WTC11 (cell line): ENCODE measurements around the gene ADAD2. TPM values are rescaled to one million over a fixed set of nuclear protein-coding genes. Genes with fewer than 3 reads are reported as not detected.

Experiments
- ATAC-seq: fragments of 200-7000 bp; cut with Tn5 transposase; 2 replicates; pipeline ENCODE4 v1.10.0; 2021; ENCODE audit warnings: mild to moderate bottlenecking, moderate library complexity
- CTCF ChIA-PET: fragments of 300-600 bp; sonication (Branson Sonifier 250); formaldehyde crosslinking; loops from one replicate; lab custom pipeline; 2021; ENCODE audit warnings: antibody characterized with exemption; lab: Charles Lee
- POLR2A ChIA-PET: fragments of 350-600 bp; sonication (Branson Sonifier 250); formaldehyde crosslinking; loops from one replicate; lab custom pipeline; 2021; ENCODE audit warnings: antibody characterized with exemption; lab: Charles Lee
- DNase-seq: peaks from one replicate; pipeline ENCODE4 v3.0.0; 2021; ENCODE audit warnings: low spot score
- H3K27ac Mint-ChIP-seq: 2 replicates; pipeline ENCODE4 v1.8.0; 2021; ENCODE audit warnings: mixed read lengths
- H3K27me3 Mint-ChIP-seq: 2 replicates; pipeline ENCODE4 v1.8.0; 2021; ENCODE audit warnings: low read depth, mild to moderate bottlenecking, moderate library complexity, mixed read lengths
- H3K36me3 Mint-ChIP-seq: 2 replicates; pipeline ENCODE4 v1.8.0; 2021; ENCODE audit warnings: mixed read lengths
- H3K4me1 Mint-ChIP-seq: 2 replicates; pipeline ENCODE4 v1.8.0; 2022; ENCODE audit warnings: mixed read lengths
- H3K4me3 Mint-ChIP-seq: 2 replicates; pipeline ENCODE4 v1.8.0; 2021; ENCODE audit warnings: mild to moderate bottlenecking, moderate library complexity, mixed read lengths
- H3K9me3 Mint-ChIP-seq: 2 replicates; pipeline ENCODE4 v1.8.0; 2021; ENCODE audit warnings: mixed read lengths
- CBFB ChIP-seq: sonication (generic); formaldehyde crosslinking; IDR thresholded peaks from 2 replicates; pipeline ENCODE4 v1.8.1; 2022; ENCODE audit warnings: mild to moderate bottlenecking, low read depth, missing genetic modification reagents
- EMX1 ChIP-seq: fragments of 250-450 bp; sonication (Bioruptor Pico); IDR thresholded peaks from 2 replicates; pipeline ENCODE4 v1.8.0; 2021; ENCODE audit warnings: mild to moderate bottlenecking
- FOXK1 ChIP-seq: sonication (generic); formaldehyde crosslinking; IDR thresholded peaks from 2 replicates; pipeline ENCODE4 v1.8.0; 2022; ENCODE audit warnings: mild to moderate bottlenecking, moderate library complexity, missing genetic modification reagents
- FOXP1 ChIP-seq: sonication (generic); formaldehyde crosslinking; IDR thresholded peaks from 2 replicates; pipeline ENCODE4 v1.8.0; 2022; ENCODE audit warnings: missing genetic modification reagents, mild to moderate bottlenecking, moderate library complexity, borderline replicate concordance
- GTF2I ChIP-seq: fragments of 250-450 bp; sonication (Bioruptor Pico); conservative IDR thresholded peaks from 2 replicates; pipeline ENCODE4 v1.4.0; 2021; ENCODE audit warnings: mild to moderate bottlenecking
- JAZF1 ChIP-seq: fragments of 250-450 bp; sonication (Bioruptor Pico); IDR thresholded peaks from 2 replicates; pipeline ENCODE4 v1.9.0; 2021; ENCODE audit warnings: moderate library complexity, mild to moderate bottlenecking, inconsistent platforms
- NFYB ChIP-seq: sonication (generic); formaldehyde crosslinking; conservative IDR thresholded peaks from 2 replicates; pipeline ENCODE4 v1.8.0; 2022; ENCODE audit warnings: low read depth, missing genetic modification reagents
- ZNF671 ChIP-seq: fragments of 250-450 bp; sonication (Bioruptor Pico); IDR thresholded peaks from 2 replicates; pipeline ENCODE4 v1.8.0; 2021; ENCODE audit warnings: mild to moderate bottlenecking
- total RNA-seq: library from RNA; stranded (reverse); gene quantifications from 3 replicates; pipeline ENCODE4 v1.2.3, GENCODE V29; 2021
- TF ChIP-seq, protein P1 (sequence below): sonication (generic); formaldehyde crosslinking; IDR thresholded peaks from 2 replicates; pipeline ENCODE4 v1.8.0; 2022; ENCODE audit warnings: mild to moderate bottlenecking, missing genetic modification reagents
- TF ChIP-seq, protein P2 (sequence below): fragments of 250-450 bp; sonication (Bioruptor Pico); conservative IDR thresholded peaks from 2 replicates; pipeline ENCODE4 v1.9.0; 2021; ENCODE audit warnings: mild to moderate bottlenecking
- TF ChIP-seq, protein P3 (sequence below): fragments of 250-450 bp; sonication (Bioruptor Pico); IDR thresholded peaks from 2 replicates; pipeline ENCODE4 v1.9.0; 2021; ENCODE audit warnings: mild to moderate bottlenecking
- TF ChIP-seq, protein P4 (sequence below): sonication (generic); formaldehyde crosslinking; IDR thresholded peaks from 2 replicates; pipeline ENCODE4 v1.8.1; 2022; ENCODE audit warnings: low read depth, mild to moderate bottlenecking, moderate library complexity, missing genetic modification reagents, borderline replicate concordance
- TF ChIP-seq, protein P5 (sequence below): fragments of 250-450 bp; sonication (Bioruptor Pico); IDR thresholded peaks from 2 replicates; pipeline ENCODE4 v1.9.0; 2021; ENCODE audit warnings: mild to moderate bottlenecking, borderline replicate concordance
- TF ChIP-seq, protein P6 (sequence below): sonication (generic); formaldehyde crosslinking; IDR thresholded peaks from 2 replicates; pipeline ENCODE4 v1.8.1; 2022; ENCODE audit warnings: missing genetic modification reagents, borderline replicate concordance

The ADAD2 gene
- total RNA-seq, 1 experiment from 2014 or later = 1.6 TPM

DNA sequence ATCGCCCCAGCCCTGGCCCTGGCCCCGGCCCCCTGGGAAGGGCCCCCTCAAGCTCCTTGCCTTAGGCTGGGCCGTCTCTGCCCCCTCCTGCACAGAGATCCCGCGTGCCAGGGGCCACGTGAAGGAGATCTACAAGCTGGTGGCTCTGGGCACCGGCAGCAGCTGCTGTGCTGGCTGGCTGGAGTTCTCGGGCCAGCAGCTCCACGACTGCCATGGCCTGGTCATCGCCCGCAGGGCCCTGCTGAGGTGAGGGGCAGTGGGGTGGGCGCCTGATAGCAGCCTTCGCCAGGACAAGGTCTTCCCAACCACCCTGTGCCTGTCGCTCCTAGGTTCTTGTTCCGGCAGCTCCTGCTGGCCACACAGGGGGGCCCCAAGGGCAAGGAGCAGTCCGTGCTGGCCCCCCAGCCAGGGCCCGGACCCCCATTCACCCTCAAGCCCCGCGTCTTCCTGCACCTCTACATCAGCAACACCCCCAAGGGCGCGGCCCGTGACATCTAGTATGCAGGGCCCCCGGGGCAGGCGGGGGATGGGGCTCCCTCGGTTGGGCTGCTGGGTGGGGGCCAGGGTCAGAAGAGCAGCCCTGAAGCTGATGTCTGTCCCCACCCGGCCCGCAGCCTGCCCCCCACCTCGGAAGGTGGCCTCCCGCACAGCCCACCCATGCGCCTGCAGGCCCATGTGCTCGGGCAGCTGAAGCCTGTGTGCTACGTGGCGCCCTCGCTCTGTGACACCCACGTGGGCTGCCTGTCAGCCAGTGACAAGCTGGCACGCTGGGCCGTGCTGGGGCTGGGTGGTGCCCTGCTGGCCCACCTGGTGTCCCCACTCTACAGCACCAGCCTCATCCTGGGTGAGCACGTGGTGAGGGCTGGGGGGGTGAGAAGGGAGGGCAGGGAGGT is 4.5 kb downstream of the ADAD2 start (continued):
- TF ChIP-seq, protein P1, sequence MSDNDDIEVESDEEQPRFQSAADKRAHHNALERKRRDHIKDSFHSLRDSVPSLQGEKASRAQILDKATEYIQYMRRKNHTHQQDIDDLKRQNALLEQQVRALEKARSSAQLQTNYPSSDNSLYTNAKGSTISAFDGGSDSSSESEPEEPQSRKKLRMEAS = no peak
- TF ChIP-seq, protein P2, sequence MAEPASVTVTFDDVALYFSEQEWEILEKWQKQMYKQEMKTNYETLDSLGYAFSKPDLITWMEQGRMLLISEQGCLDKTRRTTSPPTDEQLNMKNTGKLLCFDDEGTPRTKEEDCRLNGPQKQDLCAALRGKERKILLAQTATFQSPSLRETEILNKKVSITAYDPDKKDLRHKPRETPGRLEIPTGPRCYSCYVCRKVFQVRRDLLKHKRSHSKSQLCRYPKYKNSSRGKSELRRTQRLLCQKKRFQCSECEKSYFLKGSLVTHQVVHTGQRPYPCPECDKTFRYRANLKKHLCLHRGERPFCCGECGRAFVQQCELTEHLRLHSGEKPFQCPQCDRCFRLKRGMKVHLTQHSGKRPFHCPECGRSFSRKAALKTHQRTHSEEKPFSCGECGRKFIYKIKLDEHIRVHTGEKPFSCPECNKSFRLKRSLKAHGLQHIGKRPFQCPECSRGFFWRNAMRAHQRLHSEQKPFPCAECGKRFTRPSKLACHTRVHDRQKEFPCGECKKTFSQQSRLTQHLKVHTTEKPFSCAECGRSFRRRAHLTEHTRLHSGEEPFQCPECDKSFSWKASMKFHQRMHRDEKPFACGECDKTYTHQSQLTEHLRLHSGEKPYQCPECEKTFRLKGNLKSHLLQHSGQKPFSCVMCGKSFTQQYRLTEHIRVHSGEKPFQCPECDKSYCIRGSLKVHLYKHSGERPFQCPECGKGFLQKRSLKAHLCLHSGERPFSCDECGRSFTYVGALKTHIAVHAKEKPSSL (CRISPR knock-in tag) = no peak
- TF ChIP-seq FOXK1 (CRISPR knock-in tag) = no peak
- TF ChIP-seq, protein P3, sequence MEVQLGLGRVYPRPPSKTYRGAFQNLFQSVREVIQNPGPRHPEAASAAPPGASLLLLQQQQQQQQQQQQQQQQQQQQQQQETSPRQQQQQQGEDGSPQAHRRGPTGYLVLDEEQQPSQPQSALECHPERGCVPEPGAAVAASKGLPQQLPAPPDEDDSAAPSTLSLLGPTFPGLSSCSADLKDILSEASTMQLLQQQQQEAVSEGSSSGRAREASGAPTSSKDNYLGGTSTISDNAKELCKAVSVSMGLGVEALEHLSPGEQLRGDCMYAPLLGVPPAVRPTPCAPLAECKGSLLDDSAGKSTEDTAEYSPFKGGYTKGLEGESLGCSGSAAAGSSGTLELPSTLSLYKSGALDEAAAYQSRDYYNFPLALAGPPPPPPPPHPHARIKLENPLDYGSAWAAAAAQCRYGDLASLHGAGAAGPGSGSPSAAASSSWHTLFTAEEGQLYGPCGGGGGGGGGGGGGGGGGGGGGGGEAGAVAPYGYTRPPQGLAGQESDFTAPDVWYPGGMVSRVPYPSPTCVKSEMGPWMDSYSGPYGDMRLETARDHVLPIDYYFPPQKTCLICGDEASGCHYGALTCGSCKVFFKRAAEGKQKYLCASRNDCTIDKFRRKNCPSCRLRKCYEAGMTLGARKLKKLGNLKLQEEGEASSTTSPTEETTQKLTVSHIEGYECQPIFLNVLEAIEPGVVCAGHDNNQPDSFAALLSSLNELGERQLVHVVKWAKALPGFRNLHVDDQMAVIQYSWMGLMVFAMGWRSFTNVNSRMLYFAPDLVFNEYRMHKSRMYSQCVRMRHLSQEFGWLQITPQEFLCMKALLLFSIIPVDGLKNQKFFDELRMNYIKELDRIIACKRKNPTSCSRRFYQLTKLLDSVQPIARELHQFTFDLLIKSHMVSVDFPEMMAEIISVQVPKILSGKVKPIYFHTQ (CRISPR knock-in tag) = no peak
- TF ChIP-seq, protein P4, sequence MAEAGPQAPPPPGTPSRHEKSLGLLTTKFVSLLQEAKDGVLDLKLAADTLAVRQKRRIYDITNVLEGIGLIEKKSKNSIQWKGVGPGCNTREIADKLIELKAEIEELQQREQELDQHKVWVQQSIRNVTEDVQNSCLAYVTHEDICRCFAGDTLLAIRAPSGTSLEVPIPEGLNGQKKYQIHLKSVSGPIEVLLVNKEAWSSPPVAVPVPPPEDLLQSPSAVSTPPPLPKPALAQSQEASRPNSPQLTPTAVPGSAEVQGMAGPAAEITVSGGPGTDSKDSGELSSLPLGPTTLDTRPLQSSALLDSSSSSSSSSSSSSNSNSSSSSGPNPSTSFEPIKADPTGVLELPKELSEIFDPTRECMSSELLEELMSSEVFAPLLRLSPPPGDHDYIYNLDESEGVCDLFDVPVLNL = no peak
- TF ChIP-seq, protein P5, sequence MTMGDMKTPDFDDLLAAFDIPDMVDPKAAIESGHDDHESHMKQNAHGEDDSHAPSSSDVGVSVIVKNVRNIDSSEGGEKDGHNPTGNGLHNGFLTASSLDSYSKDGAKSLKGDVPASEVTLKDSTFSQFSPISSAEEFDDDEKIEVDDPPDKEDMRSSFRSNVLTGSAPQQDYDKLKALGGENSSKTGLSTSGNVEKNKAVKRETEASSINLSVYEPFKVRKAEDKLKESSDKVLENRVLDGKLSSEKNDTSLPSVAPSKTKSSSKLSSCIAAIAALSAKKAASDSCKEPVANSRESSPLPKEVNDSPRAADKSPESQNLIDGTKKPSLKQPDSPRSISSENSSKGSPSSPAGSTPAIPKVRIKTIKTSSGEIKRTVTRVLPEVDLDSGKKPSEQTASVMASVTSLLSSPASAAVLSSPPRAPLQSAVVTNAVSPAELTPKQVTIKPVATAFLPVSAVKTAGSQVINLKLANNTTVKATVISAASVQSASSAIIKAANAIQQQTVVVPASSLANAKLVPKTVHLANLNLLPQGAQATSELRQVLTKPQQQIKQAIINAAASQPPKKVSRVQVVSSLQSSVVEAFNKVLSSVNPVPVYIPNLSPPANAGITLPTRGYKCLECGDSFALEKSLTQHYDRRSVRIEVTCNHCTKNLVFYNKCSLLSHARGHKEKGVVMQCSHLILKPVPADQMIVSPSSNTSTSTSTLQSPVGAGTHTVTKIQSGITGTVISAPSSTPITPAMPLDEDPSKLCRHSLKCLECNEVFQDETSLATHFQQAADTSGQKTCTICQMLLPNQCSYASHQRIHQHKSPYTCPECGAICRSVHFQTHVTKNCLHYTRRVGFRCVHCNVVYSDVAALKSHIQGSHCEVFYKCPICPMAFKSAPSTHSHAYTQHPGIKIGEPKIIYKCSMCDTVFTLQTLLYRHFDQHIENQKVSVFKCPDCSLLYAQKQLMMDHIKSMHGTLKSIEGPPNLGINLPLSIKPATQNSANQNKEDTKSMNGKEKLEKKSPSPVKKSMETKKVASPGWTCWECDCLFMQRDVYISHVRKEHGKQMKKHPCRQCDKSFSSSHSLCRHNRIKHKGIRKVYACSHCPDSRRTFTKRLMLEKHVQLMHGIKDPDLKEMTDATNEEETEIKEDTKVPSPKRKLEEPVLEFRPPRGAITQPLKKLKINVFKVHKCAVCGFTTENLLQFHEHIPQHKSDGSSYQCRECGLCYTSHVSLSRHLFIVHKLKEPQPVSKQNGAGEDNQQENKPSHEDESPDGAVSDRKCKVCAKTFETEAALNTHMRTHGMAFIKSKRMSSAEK (CRISPR knock-in tag) = no peak

DNA sequence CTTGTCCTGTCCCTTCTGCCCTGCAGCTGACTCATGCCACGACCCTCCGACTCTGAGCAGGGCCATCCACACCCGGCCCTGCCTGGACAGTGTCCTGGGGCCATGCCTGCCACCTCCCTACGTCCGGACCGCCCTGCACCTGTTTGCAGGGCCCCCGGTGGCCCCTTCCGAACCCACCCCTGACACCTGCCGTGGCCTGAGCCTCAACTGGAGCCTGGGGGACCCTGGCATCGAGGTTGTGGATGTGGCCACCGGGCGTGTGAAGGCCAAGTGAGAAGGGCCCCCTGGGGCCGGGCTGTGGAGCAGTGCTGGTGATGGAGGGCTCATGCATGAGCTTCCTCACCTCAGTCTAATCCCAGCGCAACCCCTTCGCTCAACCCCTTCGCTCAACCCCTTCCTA is 5.1 kb downstream of the ADAD2 start:
- no peak for TF ChIP-seq FOXK1 (CRISPR knock-in tag)
- ATAC-seq (no peak), DNase-seq (no peak)
- H3K27me3 Mint-ChIP-seq = no peaks in the 10 kb centered on the region
- H3K4me3 Mint-ChIP-seq = no peak overlapping the region
- H3K27ac Mint-ChIP-seq = no peak overlapping the region
- CTCF ChIA-PET = interaction anchor here (0.8 to 2.0 kb wide), 4 partner anchors 9 to 112 kb away, joined by 3 to 10 read pairs (median 4); partner anchors contain the start of gene TAF1C
- POLR2A ChIA-PET = no interaction called here
- no peaks in the 10 kb centered on the region for H3K9me3 Mint-ChIP-seq
- no peaks in the 10 kb centered on the region for H3K36me3 Mint-ChIP-seq
- H3K4me1 Mint-ChIP-seq = 0 out of 2 replicates have a peak, but pooled peaks cover 3% of the 10 kb centered on the region

DNA sequence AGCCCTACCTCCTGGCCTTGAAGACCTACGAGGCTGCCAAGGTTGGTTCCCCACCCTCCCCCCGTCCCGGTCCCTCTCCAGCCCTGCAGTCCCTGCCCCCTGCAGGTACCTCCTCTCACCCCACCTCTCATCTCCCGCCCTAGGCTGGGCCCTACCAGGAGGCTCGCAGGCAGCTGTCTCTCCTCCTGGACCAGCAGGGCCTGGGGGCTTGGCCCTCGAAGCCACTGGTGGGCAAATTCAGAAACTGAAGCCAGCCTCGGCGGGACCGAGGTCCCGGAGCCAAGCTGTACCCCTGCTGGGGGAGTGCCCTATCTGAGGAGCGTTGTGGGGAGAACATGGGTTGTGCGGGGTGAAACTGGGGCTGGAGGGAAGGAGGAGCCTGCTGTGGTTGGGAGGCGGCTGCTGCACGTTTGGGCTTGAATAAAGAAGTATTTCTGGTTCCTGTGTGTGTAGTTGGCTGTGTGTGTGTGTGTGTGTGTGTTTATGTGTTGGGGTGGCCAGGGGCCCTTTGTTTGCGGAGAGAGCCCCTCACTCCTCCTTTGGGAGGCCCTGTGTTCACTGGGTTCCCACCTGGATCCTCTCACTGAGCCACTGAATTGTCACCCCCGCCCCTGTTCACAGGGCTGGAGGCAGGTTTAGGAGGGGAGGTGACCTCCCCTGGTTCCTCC is 5.9 kb downstream of the ADAD2 start:
- POLR2A ChIA-PET = no interaction called here
- no peaks in the 10 kb centered on the region for H3K9me3 Mint-ChIP-seq
- DNase-seq (no peak), ATAC-seq (peak; percentile 34)
- H3K36me3 Mint-ChIP-seq = no peaks in the 10 kb centered on the region
- H3K27me3 Mint-ChIP-seq = no peaks in the 10 kb centered on the region
- CTCF ChIA-PET = interaction anchor here (0.7 to 2.0 kb wide), 3 partner anchors 10 to 240 kb away, joined by 3 to 10 read pairs (median 5); partner anchors contain the start of gene TAF1C
- no peak overlapping the region for H3K27ac Mint-ChIP-seq
- 0 out of 2 replicates have a peak, but pooled peaks cover 3% of the 10 kb centered on the region for H3K4me1 Mint-ChIP-seq
- H3K4me3 Mint-ChIP-seq = no peak overlapping the region
- TF ChIP-seq FOXP1 (CRISPR knock-in tag) = no peak
- no peak for TF ChIP-seq NFYB (CRISPR knock-in tag)
- no peak for TF ChIP-seq EMX1 (CRISPR knock-in tag)
- no peak for TF ChIP-seq ZNF671 (CRISPR knock-in tag)
- TF ChIP-seq, protein P2 (CRISPR knock-in tag) = no peak
- TF ChIP-seq, protein P6, sequence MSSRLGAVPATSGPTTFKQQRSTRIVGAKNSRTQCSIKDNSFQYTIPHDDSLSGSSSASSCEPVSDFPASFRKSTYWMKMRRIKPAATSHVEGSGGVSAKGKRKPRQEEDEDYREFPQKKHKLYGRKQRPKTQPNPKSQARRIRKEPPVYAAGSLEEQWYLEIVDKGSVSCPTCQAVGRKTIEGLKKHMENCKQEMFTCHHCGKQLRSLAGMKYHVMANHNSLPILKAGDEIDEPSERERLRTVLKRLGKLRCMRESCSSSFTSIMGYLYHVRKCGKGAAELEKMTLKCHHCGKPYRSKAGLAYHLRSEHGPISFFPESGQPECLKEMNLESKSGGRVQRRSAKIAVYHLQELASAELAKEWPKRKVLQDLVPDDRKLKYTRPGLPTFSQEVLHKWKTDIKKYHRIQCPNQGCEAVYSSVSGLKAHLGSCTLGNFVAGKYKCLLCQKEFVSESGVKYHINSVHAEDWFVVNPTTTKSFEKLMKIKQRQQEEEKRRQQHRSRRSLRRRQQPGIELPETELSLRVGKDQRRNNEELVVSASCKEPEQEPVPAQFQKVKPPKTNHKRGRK (CRISPR knock-in tag) = no peak
- TF ChIP-seq GTF2I = no peak
- no peak for TF ChIP-seq JAZF1 (CRISPR knock-in tag)
- TF ChIP-seq CBFB (CRISPR knock-in tag) = no peak
